ENCODE measurements around the gene FGD6. TPM values are rescaled to one million over a fixed set of nuclear protein-coding genes. Genes with fewer than 3 reads are reported as not detected.

The FGD6 gene
- total and polyA plus RNA-seq, 4 donors = 2.4 to 26.4 (median 9.0) TPM

GRCh38 chr12:95262808-95263207 lies 45.5 kb upstream of the FGD6 start:
- WGBS, 2 donors = 49 to 55% methylated on average over 3 of the region's 3 CpGs
- Histone ChIP-seq H3K27me3 (ENCODE audit: control insufficient read depth in 3 of 3, insufficient read depth in 3 of 3, low read length in 2 of 3) (no peaks in the 10 kb centered on the region), H3K9me3 (ENCODE audit: control insufficient read depth in 4 of 4, insufficient read depth in 3 of 4, low read length in 3 of 4) (no peaks in the 10 kb centered on the region), H3K9ac (ENCODE audit: insufficient read depth in 1 of 2, low read length in 2 of 2) (no peak overlapping the region), H3K36me3 (ENCODE audit: control insufficient read depth in 4 of 4, insufficient read depth in 4 of 4, low read length in 4 of 4) (peaks cover 7 to 23% (median 15%) of the 10 kb centered on the region in 4 donors), H3K4me3 (no peak overlapping the region), H3K27ac (ENCODE audit: low read depth in 1 of 2, low read length in 1 of 2) (no peak overlapping the region), H3K4me1 (ENCODE audit: control insufficient read depth in 5 of 5, insufficient read depth in 5 of 5, low read length in 5 of 5) (peaks cover 0 to 8% (median 0%) of the 10 kb centered on the region in 5 donors)
- ATAC-seq (ENCODE audit: insufficient read depth, low FRiP score) (no peak), DNase-seq (peak; percentile 30 to 62 (median 54))
- no peak for TF ChIP-seq CTCF (IDR thresholded peaks at IDR 0.05; ENCODE audit: control extremely low read depth, extremely low read depth)

- Histone ChIP-seq H3K27ac (ENCODE audit: low read depth in 1 of 2, low read length in 1 of 2) (no peak overlapping the region), H3K27me3 (ENCODE audit: control insufficient read depth in 3 of 3, insufficient read depth in 3 of 3, low read length in 2 of 3) (no peaks in the 10 kb centered on the region), H3K9me3 (ENCODE audit: control insufficient read depth in 4 of 4, insufficient read depth in 3 of 4, low read length in 3 of 4) (no peaks in the 10 kb centered on the region), H3K9ac (ENCODE audit: insufficient read depth in 1 of 2, low read length in 2 of 2) (no peak overlapping the region), H3K36me3 (ENCODE audit: control insufficient read depth in 4 of 4, insufficient read depth in 4 of 4, low read length in 4 of 4) (peaks cover 10 to 14% (median 14%) of the 10 kb centered on the region in 4 donors), H3K4me3 (no peak overlapping the region), H3K4me1 (ENCODE audit: control insufficient read depth in 5 of 5, insufficient read depth in 5 of 5, low read length in 5 of 5) (peaks cover 0 to 8% (median 0%) of the 10 kb centered on the region in 5 donors)
- no peak for ATAC-seq (ENCODE audit: insufficient read depth, low FRiP score)
- WGBS, 2 donors = 96 to 98% methylated on average over 4 of the region's 4 CpGs
- TF ChIP-seq CTCF (IDR thresholded peaks at IDR 0.05; ENCODE audit: control extremely low read depth, extremely low read depth) = no peak
- no peak for DNase-seq
These were observed 43.8 kb upstream of the FGD6 start for GRCh38 chr12:95261109-95261508.

- 64 to 88% methylated on average over 1 of the region's 1 CpG for WGBS, 2 donors
- Histone ChIP-seq H3K27me3 (ENCODE audit: control insufficient read depth in 3 of 3, insufficient read depth in 3 of 3, low read length in 2 of 3) (no peaks in the 10 kb centered on the region), H3K9me3 (ENCODE audit: control insufficient read depth in 4 of 4, insufficient read depth in 3 of 4, low read length in 3 of 4) (no peaks in the 10 kb centered on the region), H3K27ac (ENCODE audit: low read depth in 1 of 2, low read length in 1 of 2) (no peak overlapping the region), H3K4me1 (ENCODE audit: control insufficient read depth in 5 of 5, insufficient read depth in 5 of 5, low read length in 5 of 5) (peaks cover 0 to 4% (median 0%) of the 10 kb centered on the region in 5 donors), H3K4me3 (no peak overlapping the region), H3K9ac (ENCODE audit: insufficient read depth in 1 of 2, low read length in 2 of 2) (no peak overlapping the region), H3K36me3 (ENCODE audit: control insufficient read depth in 4 of 4, insufficient read depth in 4 of 4, low read length in 4 of 4) (peaks cover 10 to 23% (median 12%) of the 10 kb centered on the region in 4 donors)
- TF ChIP-seq CTCF (IDR thresholded peaks at IDR 0.05; ENCODE audit: control extremely low read depth, extremely low read depth) = no peak
- ATAC-seq (ENCODE audit: insufficient read depth, low FRiP score) (no peak), DNase-seq (no peak)
These were observed 42.1 kb upstream of the FGD6 start for GRCh38 chr12:95259368-95259767.

DNA sequence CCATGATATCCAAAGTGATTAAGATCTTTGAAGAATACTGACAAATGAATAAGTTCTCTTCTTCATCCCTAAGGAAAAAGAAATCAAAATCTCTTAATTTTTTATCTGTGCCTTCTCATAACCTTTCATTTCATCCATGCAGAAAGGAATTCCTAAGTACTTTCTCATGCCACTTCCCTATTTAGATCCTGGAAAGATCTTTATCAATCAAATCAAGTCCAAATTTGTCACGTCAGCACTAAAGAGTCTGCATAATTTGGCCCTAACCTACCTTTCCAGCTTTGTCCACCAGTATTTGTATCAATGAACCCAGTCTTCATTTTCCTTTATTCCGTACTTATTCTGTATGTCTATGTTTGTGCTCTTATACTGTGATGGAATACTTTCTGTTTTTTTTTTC lies 41.5 kb upstream of the FGD6 start:
- TF ChIP-seq CTCF (IDR thresholded peaks at IDR 0.05; ENCODE audit: control extremely low read depth, extremely low read depth) = no peak
- Histone ChIP-seq H3K9ac (ENCODE audit: insufficient read depth in 1 of 2, low read length in 2 of 2) (no peak overlapping the region), H3K36me3 (ENCODE audit: control insufficient read depth in 4 of 4, insufficient read depth in 4 of 4, low read length in 4 of 4) (peaks cover 10 to 23% (median 13%) of the 10 kb centered on the region in 4 donors), H3K4me3 (no peak overlapping the region), H3K27me3 (ENCODE audit: control insufficient read depth in 3 of 3, insufficient read depth in 3 of 3, low read length in 2 of 3) (no peaks in the 10 kb centered on the region), H3K27ac (ENCODE audit: low read depth in 1 of 2, low read length in 1 of 2) (no peak overlapping the region), H3K9me3 (ENCODE audit: control insufficient read depth in 4 of 4, insufficient read depth in 3 of 4, low read length in 3 of 4) (no peaks in the 10 kb centered on the region), H3K4me1 (ENCODE audit: control insufficient read depth in 5 of 5, insufficient read depth in 5 of 5, low read length in 5 of 5) (peaks cover 0 to 4% (median 0%) of the 10 kb centered on the region in 5 donors)
- 82 to 84% methylated on average over 2 of the region's 2 CpGs for WGBS, 2 donors
- DNase-seq (no peak), ATAC-seq (ENCODE audit: insufficient read depth, low FRiP score) (no peak)
